ENCODE results near the gene GNG7. TPM values are rescaled to one million over a fixed set of nuclear protein-coding genes. Genes with fewer than 3 reads are reported as not detected.

Gene GNG7
- total RNA-seq, 1 experiment from 2014 or later: 9.6 TPM

DNA sequence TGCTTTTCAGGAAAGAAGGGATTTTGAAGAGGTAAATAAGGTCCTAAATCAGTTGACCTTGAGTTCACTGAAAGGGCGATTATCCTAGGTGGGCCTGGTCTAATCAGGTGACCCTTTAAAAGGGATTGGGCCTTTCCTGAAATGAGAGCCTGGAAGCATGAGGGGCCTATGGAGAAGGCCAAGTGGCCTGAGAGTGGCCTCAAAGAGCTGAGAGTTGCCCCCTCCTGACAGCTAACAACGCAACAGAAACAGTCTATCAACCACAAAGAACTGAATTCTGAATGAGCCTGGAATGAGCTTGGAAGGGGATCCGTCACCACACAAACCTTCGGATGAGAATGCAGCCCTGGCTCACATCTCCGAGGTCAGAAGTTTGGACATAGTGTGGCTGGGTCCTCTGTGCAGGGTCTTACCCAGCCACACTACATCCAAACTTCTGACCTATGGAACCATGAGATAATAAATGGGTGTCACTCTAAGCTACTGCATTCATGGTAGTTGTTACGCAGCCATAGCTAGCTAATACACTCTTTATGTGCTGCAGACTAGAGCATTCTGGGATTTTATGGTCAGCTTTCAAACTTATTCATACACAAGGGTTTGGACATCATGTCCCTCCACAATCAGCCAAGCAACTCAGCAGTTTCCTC lies 72.0 kb downstream of the GNG7 start:
- Mint-ChIP-seq H3K4me3 (no peak overlapping the region), H3K9me3 (peaks cover 37% of the 10 kb centered on the region), H3K27ac (no peak overlapping the region), H3K4me1 (no peaks in the 10 kb centered on the region), H3K36me3 (peaks cover 8% of the 10 kb centered on the region; the same call in 1 of the 2 replicates), H3K27me3 (ENCODE audit: low read depth) (no peaks in the 10 kb centered on the region; the same call in 1 of the 2 replicates)
- CTCF ChIA-PET: interaction anchor here (0.8 to 1.1 kb wide), 2 partner anchors 18 to 19 kb away, joined by 3 read pairs; no protein-coding TSS in a partner anchor
- 0 out of 2 replicates have a peak, but pooled peaks have one; percentile 4 for TF ChIP-seq GTF2I (CRISPR knock-in tag; conservative IDR thresholded peaks at IDR 0.05)
- TF ChIP-seq, protein P1, sequence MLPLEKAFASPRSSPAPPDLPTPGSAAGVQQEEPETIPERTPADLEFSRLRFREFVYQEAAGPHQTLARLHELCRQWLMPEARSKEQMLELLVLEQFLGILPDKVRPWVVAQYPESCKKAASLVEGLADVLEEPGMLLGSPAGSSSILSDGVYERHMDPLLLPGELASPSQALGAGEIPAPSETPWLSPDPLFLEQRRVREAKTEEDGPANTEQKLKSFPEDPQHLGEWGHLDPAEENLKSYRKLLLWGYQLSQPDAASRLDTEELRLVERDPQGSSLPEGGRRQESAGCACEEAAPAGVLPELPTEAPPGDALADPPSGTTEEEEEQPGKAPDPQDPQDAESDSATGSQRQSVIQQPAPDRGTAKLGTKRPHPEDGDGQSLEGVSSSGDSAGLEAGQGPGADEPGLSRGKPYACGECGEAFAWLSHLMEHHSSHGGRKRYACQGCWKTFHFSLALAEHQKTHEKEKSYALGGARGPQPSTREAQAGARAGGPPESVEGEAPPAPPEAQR (CRISPR knock-in tag; IDR thresholded peaks at IDR 0.05): no peak
- ATAC-seq (no peak), DNase-seq (ENCODE audit: low spot score) (no peak)
- POLR2A ChIA-PET: interaction anchor here (0.6 kb wide), 1 partner anchor 237 kb away, joined by 3 read pairs; no protein-coding TSS in a partner anchor

DNA sequence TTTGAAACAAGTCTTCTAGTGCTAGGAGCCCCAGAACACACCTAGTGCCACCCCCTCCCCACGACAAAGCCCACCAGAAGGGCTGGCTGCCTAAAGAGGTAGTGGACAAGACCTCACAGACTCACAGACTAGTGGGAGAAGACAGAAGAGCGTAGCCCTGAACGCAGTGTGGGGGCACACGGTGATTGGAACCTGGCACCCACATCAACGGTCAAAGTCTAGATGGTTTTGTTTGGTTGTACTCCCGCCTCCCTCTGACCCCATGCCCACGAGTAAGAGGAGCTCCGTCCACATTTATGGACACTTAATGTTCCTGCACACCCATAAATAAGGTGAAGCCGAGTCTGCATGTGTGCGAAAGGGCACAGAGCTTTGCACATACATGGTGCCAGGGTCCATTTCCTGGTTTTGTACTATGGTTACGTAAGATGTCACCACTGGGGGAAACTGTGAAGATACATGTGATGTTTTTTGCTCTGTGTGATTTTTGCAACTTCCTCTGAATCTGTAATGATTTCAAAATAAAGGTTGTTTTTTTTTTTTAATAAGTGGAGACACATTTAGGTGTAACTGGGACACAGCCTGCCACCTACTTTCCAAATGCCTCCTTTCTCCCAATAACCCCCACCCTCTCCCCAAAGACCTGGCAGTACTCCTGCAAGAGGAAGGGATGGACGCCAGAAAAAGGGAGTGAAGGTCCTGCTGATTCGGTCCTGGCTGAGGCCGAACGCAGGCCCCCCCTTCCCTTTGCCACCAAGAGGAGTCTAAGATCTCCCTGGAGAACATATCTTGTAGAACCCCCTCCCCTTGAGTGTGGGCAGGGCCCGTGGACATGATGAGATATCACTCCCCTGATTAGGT lies 72.8 kb downstream of the GNG7 start:
- Mint-ChIP-seq H3K27me3 (ENCODE audit: low read depth) (no peaks in the 10 kb centered on the region; the same call in 1 of the 2 replicates), H3K27ac (no peak overlapping the region), H3K9me3 (peaks cover 37% of the 10 kb centered on the region), H3K4me1 (no peaks in the 10 kb centered on the region), H3K36me3 (peaks cover 8% of the 10 kb centered on the region; the same call in 1 of the 2 replicates), H3K4me3 (no peak overlapping the region)
- ChIA-PET CTCF (no interaction called here), POLR2A (interaction anchor here (0.6 to 0.7 kb wide), 2 partner anchors 236 to 338 kb away, joined by 3 read pairs; no protein-coding TSS in a partner anchor)
- TF ChIP-seq, protein P2, sequence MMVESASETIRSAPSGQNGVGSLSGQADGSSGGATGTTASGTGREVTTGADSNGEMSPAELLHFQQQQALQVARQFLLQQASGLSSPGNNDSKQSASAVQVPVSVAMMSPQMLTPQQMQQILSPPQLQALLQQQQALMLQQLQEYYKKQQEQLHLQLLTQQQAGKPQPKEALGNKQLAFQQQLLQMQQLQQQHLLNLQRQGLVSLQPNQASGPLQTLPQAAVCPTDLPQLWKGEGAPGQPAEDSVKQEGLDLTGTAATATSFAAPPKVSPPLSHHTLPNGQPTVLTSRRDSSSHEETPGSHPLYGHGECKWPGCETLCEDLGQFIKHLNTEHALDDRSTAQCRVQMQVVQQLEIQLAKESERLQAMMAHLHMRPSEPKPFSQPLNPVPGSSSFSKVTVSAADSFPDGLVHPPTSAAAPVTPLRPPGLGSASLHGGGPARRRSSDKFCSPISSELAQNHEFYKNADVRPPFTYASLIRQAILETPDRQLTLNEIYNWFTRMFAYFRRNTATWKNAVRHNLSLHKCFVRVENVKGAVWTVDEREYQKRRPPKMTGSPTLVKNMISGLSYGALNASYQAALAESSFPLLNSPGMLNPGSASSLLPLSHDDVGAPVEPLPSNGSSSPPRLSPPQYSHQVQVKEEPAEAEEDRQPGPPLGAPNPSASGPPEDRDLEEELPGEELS (CRISPR knock-in tag; IDR thresholded peaks at IDR 0.05): no peak
- TF ChIP-seq, protein P3, sequence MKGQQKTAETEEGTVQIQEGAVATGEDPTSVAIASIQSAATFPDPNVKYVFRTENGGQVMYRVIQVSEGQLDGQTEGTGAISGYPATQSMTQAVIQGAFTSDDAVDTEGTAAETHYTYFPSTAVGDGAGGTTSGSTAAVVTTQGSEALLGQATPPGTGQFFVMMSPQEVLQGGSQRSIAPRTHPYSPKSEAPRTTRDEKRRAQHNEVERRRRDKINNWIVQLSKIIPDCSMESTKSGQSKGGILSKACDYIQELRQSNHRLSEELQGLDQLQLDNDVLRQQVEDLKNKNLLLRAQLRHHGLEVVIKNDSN (CRISPR knock-in tag; IDR thresholded peaks at IDR 0.05): no peak
- TF ChIP-seq CBFB (CRISPR knock-in tag; IDR thresholded peaks at IDR 0.05; ENCODE audit: low read depth): no peak
- no peak for TF ChIP-seq NR3C1 (CRISPR knock-in tag; conservative IDR thresholded peaks at IDR 0.05; ENCODE audit: low read depth)
- TF ChIP-seq ATF1 (CRISPR knock-in tag; IDR thresholded peaks at IDR 0.05): no peak
- TF ChIP-seq GRHL2 (CRISPR knock-in tag; IDR thresholded peaks at IDR 0.05; ENCODE audit: insufficient replicate concordance, severe bottlenecking): no peak
- TF ChIP-seq ESRRA (CRISPR knock-in tag; IDR thresholded peaks at IDR 0.05; ENCODE audit: borderline replicate concordance): no peak
- TF ChIP-seq CREM (CRISPR knock-in tag; IDR thresholded peaks at IDR 0.05): no peak
- TF ChIP-seq, protein P4, sequence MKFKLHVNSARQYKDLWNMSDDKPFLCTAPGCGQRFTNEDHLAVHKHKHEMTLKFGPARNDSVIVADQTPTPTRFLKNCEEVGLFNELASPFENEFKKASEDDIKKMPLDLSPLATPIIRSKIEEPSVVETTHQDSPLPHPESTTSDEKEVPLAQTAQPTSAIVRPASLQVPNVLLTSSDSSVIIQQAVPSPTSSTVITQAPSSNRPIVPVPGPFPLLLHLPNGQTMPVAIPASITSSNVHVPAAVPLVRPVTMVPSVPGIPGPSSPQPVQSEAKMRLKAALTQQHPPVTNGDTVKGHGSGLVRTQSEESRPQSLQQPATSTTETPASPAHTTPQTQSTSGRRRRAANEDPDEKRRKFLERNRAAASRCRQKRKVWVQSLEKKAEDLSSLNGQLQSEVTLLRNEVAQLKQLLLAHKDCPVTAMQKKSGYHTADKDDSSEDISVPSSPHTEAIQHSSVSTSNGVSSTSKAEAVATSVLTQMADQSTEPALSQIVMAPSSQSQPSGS (CRISPR knock-in tag; IDR thresholded peaks at IDR 0.05; ENCODE audit: borderline replicate concordance, low read depth): no peak
- TF ChIP-seq, protein P5, sequence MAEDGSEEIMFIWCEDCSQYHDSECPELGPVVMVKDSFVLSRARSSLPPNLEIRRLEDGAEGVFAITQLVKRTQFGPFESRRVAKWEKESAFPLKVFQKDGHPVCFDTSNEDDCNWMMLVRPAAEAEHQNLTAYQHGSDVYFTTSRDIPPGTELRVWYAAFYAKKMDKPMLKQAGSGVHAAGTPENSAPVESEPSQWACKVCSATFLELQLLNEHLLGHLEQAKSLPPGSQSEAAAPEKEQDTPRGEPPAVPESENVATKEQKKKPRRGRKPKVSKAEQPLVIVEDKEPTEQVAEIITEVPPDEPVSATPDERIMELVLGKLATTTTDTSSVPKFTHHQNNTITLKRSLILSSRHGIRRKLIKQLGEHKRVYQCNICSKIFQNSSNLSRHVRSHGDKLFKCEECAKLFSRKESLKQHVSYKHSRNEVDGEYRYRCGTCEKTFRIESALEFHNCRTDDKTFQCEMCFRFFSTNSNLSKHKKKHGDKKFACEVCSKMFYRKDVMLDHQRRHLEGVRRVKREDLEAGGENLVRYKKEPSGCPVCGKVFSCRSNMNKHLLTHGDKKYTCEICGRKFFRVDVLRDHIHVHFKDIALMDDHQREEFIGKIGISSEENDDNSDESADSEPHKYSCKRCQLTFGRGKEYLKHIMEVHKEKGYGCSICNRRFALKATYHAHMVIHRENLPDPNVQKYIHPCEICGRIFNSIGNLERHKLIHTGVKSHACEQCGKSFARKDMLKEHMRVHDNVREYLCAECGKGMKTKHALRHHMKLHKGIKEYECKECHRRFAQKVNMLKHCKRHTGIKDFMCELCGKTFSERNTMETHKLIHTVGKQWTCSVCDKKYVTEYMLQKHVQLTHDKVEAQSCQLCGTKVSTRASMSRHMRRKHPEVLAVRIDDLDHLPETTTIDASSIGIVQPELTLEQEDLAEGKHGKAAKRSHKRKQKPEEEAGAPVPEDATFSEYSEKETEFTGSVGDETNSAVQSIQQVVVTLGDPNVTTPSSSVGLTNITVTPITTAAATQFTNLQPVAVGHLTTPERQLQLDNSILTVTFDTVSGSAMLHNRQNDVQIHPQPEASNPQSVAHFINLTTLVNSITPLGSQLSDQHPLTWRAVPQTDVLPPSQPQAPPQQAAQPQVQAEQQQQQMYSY (CRISPR knock-in tag; IDR thresholded peaks at IDR 0.05): no peak
- TF ChIP-seq ZNF396 (CRISPR knock-in tag; IDR thresholded peaks at IDR 0.05; ENCODE audit: borderline replicate concordance): no peak
- TF ChIP-seq, protein P6, sequence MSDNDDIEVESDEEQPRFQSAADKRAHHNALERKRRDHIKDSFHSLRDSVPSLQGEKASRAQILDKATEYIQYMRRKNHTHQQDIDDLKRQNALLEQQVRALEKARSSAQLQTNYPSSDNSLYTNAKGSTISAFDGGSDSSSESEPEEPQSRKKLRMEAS (CRISPR knock-in tag; IDR thresholded peaks at IDR 0.05): no peak
- TF ChIP-seq, protein P7, sequence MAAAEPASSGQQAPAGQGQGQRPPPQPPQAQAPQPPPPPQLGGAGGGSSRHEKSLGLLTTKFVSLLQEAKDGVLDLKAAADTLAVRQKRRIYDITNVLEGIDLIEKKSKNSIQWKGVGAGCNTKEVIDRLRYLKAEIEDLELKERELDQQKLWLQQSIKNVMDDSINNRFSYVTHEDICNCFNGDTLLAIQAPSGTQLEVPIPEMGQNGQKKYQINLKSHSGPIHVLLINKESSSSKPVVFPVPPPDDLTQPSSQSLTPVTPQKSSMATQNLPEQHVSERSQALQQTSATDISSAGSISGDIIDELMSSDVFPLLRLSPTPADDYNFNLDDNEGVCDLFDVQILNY (CRISPR knock-in tag; IDR thresholded peaks at IDR 0.05): no peak
- ATAC-seq (no peak), DNase-seq (ENCODE audit: low spot score) (no peak)

Data from WTC11 (cell line).